Trophoblast cell (in vitro differentiated cells and primary cell): ENCODE measurements around the gene IL18RAP.

ENCODE experiments used
- DNase-seq, 2 donors: peaks; one replicate each; pipeline ENCODE4 v3.0.0-alpha.2; 2016
- H2AFZ ChIP-seq: 2 replicates; pipeline ENCODE4 v1.6.1; 2013; ENCODE audit warnings: low read length, moderate library complexity, mild to moderate bottlenecking; ENCODE audit not compliant: insufficient read depth, poor library complexity
- H2AK5ac ChIP-seq: 2 replicates; pipeline ENCODE4 v1.6.1; 2013; ENCODE audit warnings: mild to moderate bottlenecking, low read length
- H2BK120ac ChIP-seq: 2 replicates; pipeline ENCODE4 v1.6.1; 2013; ENCODE audit warnings: low read length, mild to moderate bottlenecking, moderate library complexity; ENCODE audit not compliant: insufficient read depth, poor library complexity
- H2BK12ac ChIP-seq: 2 replicates; pipeline ENCODE4 v1.6.1; 2013; ENCODE audit warnings: mild to moderate bottlenecking, low read length, moderate library complexity
- H2BK5ac ChIP-seq: 2 replicates; pipeline ENCODE4 v1.6.1; 2013; ENCODE audit warnings: low read length, low read depth, moderate library complexity, mild to moderate bottlenecking; ENCODE audit not compliant: poor library complexity
- H3K14ac ChIP-seq: 2 replicates; pipeline ENCODE4 v1.6.1; 2013; ENCODE audit warnings: mild to moderate bottlenecking, low read length
- H3K18ac ChIP-seq: 2 replicates; pipeline ENCODE4 v1.6.1; 2013; ENCODE audit warnings: mild to moderate bottlenecking, low read length
- H3K23ac ChIP-seq: 2 replicates; pipeline ENCODE4 v1.6.1; 2013; ENCODE audit warnings: low read length
- H3K27ac ChIP-seq: 2 replicates; pipeline ENCODE4 v1.5.1; 2013; ENCODE audit warnings: low read depth, mild to moderate bottlenecking, inconsistent platforms, low read length, moderate library complexity
- H3K27me3 ChIP-seq: 2 replicates; pipeline ENCODE4 v1.6.1; 2013; ENCODE audit warnings: inconsistent platforms, mild to moderate bottlenecking, low read length, moderate library complexity; ENCODE audit not compliant: insufficient read depth
- H3K36me3 ChIP-seq, 2 experiments: 1 replicate in 1 of 2; 2 replicates in 1 of 2; pipeline ENCODE4 v1.6.1; 2013; ENCODE audit warnings: low read length in 2 of 2, mild to moderate bottlenecking in 2 of 2, moderate library complexity in 1 of 2; ENCODE audit not compliant: insufficient read depth in 2 of 2, control insufficient read depth in 1 of 2
- H3K4ac ChIP-seq: 2 replicates; pipeline ENCODE4 v1.6.1; 2013; ENCODE audit warnings: low read depth, mild to moderate bottlenecking, low read length, moderate library complexity
- H3K4me1 ChIP-seq, 2 experiments: 1 replicate in 1 of 2; 2 replicates in 1 of 2; pipeline ENCODE4 v1.6.1; 2013; ENCODE audit warnings: low read length in 2 of 2, mild to moderate bottlenecking in 2 of 2, moderate library complexity in 1 of 2; ENCODE audit not compliant: insufficient read depth in 2 of 2, control insufficient read depth in 1 of 2
- H3K4me2 ChIP-seq: 2 replicates; pipeline ENCODE4 v1.6.1; 2013; ENCODE audit warnings: inconsistent platforms, mild to moderate bottlenecking, low read length, moderate library complexity
- H3K4me3 ChIP-seq: 2 replicates; pipeline ENCODE4 v1.5.1; 2013; ENCODE audit warnings: mild to moderate bottlenecking, low read depth, low read length, inconsistent platforms
- H3K79me1 ChIP-seq: one replicate; pipeline ENCODE4 v1.6.1; 2013; ENCODE audit warnings: low read length
- H3K79me2 ChIP-seq: 2 replicates; pipeline ENCODE4 v1.6.1; 2013; ENCODE audit warnings: low read length, mild to moderate bottlenecking; ENCODE audit not compliant: control insufficient read depth, insufficient read depth, poor library complexity
- H3K9ac ChIP-seq: 2 replicates; pipeline ENCODE4 v1.6.1; 2013; ENCODE audit warnings: mild to moderate bottlenecking, low read length
- H3K9me3 ChIP-seq: 2 replicates; pipeline ENCODE4 v1.6.1; 2013; ENCODE audit warnings: low read depth, mild to moderate bottlenecking, control low read depth, inconsistent platforms, low read length; ENCODE audit not compliant: insufficient read depth
- H4K12ac ChIP-seq: 2 replicates; pipeline ENCODE4 v1.6.1; 2013; ENCODE audit warnings: low read depth, mild to moderate bottlenecking, low read length, moderate library complexity
- H4K8ac ChIP-seq: 2 replicates; pipeline ENCODE4 v1.6.1; 2013; ENCODE audit warnings: low read depth, mild to moderate bottlenecking, low read length, moderate library complexity
- H4K91ac ChIP-seq: one replicate; pipeline ENCODE4 v1.6.1; 2013; ENCODE audit warnings: low read depth, mild to moderate bottlenecking, low read length, moderate library complexity
- WGBS: extraction: QIAGEN DNeasy Blood & Tissue Kit; methylation state at CpG from one replicate; pipeline ENCODE4 v1.1.7; 2013; ENCODE audit warnings: missing lambda C conversion rate; ENCODE audit not compliant: insufficient read length, insufficient coverage; ENCODE audit errors: extremely low coverage; 5-methylcytosine and 5-hydroxymethylcytosine counted together

The IL18RAP gene

DNA sequence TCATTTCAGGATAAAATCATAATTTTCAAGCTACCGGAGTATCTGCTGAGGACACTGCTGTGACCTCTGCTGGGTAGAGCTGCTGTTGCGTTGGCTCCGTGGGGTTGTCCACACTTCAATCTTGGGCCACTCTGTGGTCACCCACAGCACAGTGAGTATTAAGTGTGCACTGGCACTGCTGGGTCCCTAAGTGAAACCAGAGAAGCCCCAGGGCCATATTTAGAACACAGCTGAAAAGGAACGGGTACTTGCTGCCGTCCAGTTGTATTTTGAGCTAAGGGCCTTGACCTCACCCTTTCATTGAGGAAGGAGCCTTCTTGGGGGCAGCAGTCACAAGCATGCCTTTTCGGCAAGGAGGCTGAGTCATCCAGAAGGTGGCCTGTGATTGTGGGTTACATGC, 60.1 kb downstream of the IL18RAP start:
- H4K8ac ChIP-seq, result no peak overlapping the region
- H3K79me2 ChIP-seq, result no peaks in the 10 kb centered on the region
- H2AK5ac ChIP-seq, result no peak overlapping the region
- no peak overlapping the region for H3K14ac ChIP-seq
- H3K79me1 ChIP-seq, result peaks cover 11% of the 10 kb centered on the region
- no peaks in the 10 kb centered on the region for H3K9me3 ChIP-seq
- H3K4ac ChIP-seq, result no peak overlapping the region
- no peak overlapping the region for H2BK12ac ChIP-seq
- H3K27me3 ChIP-seq, result no peaks in the 10 kb centered on the region
- H2BK5ac ChIP-seq, result no peak overlapping the region
- no peak overlapping the region for H4K91ac ChIP-seq
- no peak overlapping the region for H3K9ac ChIP-seq
- no peak overlapping the region for H2AFZ ChIP-seq
- no peak for DNase-seq
- no peak overlapping the region for H3K18ac ChIP-seq
- no CpG with 5 or more reads among the region's 6 CpGs for WGBS
- no peaks in the 10 kb centered on the region for H3K36me3 ChIP-seq
- no peak overlapping the region for H3K27ac ChIP-seq
- H3K4me2 ChIP-seq, result no peak overlapping the region
- no peak overlapping the region for H3K4me3 ChIP-seq
- H4K12ac ChIP-seq, result no peak overlapping the region
- H3K4me1 ChIP-seq, result peaks cover 11 to 18% of the 10 kb centered on the region in 2 experiments
- no peak overlapping the region for H3K23ac ChIP-seq
- H2BK120ac ChIP-seq, result no peak overlapping the region

DNA sequence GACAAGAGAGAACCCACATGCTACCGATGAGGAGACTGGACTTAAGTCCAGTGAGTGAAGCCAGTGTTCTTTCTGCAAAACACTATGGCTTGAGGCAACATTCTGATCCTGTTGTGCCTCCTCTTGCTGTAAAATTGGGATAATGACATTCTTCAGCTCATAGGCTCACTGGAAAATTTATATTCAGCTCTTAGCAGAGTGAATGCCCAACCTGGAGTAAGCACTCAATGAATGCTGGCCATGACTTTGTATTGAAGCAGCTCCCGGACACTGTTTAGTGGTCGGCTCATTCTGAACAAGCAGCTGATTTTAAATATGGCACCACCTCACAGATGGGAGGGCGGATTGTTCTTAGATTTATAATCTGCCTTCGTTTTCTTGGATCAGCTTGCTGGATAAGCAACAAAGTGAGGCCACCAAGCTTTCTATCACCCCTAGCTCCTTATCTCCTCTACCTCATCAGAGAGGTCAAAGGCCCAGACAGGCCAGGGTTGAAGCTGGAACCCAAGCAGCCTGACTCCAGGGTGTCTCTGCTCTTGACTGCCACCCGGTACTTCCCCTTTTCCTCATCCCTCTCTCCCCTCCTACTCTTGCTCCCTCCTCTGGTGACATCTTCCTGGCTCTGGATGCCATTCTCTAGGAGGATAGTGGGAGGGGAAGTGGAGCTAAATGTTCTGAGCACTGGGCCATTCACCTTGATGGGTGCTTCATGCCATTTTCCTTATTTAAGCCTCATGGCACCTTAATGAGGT, 61.5 kb downstream of the IL18RAP start:
- Histone ChIP-seq H3K18ac (no peak overlapping the region), H3K9me3 (no peaks in the 10 kb centered on the region), H3K9ac (no peak overlapping the region), H2AFZ (no peak overlapping the region), H3K27me3 (no peaks in the 10 kb centered on the region), H2BK12ac (peak overlapping the region; percentile 11), H4K8ac (no peak overlapping the region), H3K36me3 (no peaks in the 10 kb centered on the region), H3K23ac (no peak overlapping the region), H3K79me2 (no peaks in the 10 kb centered on the region), H4K12ac (no peak overlapping the region), H3K4ac (no peak overlapping the region), H3K4me1 (peaks cover 11 to 19% of the 10 kb centered on the region in 2 experiments), H3K4me2 (no peak overlapping the region), H3K27ac (no peak overlapping the region), H3K79me1 (peaks cover 11% of the 10 kb centered on the region), H4K91ac (no peak overlapping the region), H2AK5ac (no peak overlapping the region), H3K4me3 (no peak overlapping the region), H3K14ac (peak overlapping the region; percentile 2), H2BK5ac (no peak overlapping the region), H2BK120ac (no peak overlapping the region)
- DNase-seq, result no peak
- WGBS, result no CpG with 5 or more reads among the region's 6 CpGs

DNA sequence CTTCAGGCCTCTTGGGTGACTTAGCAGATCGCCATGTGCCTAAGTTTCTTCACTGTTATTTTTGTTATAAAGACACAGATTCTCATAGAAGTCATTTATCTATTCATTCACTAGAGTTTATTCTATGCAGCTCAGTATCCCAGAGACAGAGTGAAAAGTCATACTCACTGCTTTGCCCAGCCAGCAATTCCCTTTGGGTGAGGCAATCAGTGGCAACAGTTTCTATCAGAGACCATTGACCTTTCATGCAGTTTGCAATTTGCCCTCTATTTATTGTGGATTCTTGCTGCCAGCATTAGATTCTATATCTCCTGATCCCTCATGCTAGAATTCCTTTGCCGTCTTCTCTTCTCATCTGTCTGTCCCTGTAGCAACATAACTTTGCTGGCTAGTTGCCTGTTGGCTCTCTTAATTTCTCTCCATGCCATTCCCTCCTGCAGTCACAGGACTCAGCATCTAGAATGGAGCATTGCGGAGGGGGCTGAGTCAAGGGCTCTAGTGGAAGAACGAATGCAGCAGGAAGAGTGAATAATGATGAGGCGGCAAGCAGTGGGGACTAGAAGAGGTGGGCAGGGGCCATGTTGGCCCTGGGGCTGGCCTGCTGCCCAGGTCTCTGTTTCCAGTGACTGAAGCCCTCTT, 62.3 kb downstream of the IL18RAP start:
- H2AFZ ChIP-seq, result no peak overlapping the region
- H4K12ac ChIP-seq, result no peak overlapping the region
- H4K8ac ChIP-seq, result no peak overlapping the region
- no peak overlapping the region for H3K9ac ChIP-seq
- H3K4ac ChIP-seq, result no peak overlapping the region
- H3K4me2 ChIP-seq, result no peak overlapping the region
- H3K9me3 ChIP-seq, result no peaks in the 10 kb centered on the region
- H3K27me3 ChIP-seq, result no peaks in the 10 kb centered on the region
- no peak overlapping the region for H4K91ac ChIP-seq
- H3K79me1 ChIP-seq, result peaks cover 11% of the 10 kb centered on the region
- H3K18ac ChIP-seq, result no peak overlapping the region
- no peaks in the 10 kb centered on the region for H3K79me2 ChIP-seq
- no peak overlapping the region for H2AK5ac ChIP-seq
- no peak overlapping the region for H3K23ac ChIP-seq
- WGBS, result no CpG with 5 or more reads among the region's 5 CpGs
- H2BK5ac ChIP-seq, result no peak overlapping the region
- DNase-seq, result no peak
- H2BK120ac ChIP-seq, result no peak overlapping the region
- no peak overlapping the region for H3K14ac ChIP-seq
- no peaks in the 10 kb centered on the region for H3K36me3 ChIP-seq
- peaks cover 11 to 19% of the 10 kb centered on the region in 2 experiments for H3K4me1 ChIP-seq
- H3K4me3 ChIP-seq, result no peak overlapping the region
- H3K27ac ChIP-seq, result no peak overlapping the region
- no peak overlapping the region for H2BK12ac ChIP-seq

DNA sequence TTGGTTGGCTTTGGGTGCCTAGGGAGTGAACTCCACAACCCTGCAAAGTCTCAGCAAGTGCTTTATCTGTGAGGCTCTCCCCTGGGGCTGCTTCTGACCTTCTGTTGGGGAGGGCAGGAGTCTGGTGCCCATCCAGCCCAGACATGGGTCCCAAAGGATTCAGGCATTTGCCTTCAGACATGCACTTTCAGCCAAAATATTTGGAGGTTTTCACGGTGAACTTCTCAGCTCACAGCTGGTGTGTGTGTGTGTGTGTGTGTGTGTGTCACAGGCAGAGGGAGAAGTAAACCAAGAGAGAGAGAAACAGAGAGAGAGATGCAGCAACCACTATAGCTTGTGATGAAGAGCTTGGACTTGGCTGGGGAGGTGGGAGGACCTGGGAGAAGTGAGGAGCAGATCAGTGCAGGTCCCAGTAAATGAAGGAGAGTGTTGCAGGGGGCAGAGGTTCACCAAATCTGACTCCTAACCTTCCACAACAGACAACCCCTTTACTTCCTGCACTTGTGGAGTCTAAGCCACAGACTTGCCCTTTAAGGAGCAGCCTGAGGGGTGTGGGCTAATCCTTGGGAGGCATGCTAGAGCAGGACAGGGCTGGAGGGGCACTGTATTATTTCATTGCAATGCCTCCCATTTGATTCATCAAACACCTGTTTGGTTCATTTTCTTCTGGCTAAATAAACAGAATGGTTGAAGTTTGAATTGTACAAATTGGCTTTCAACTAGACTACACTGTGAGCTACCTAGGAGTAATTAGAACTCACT, 64.2 kb downstream of the IL18RAP start:
- no peak overlapping the region for H2AFZ ChIP-seq
- peaks cover 11 to 19% of the 10 kb centered on the region in 2 experiments for H3K4me1 ChIP-seq
- H3K9ac ChIP-seq, result no peak overlapping the region
- no peak overlapping the region for H4K91ac ChIP-seq
- no peak overlapping the region for H3K4me2 ChIP-seq
- H3K27me3 ChIP-seq, result no peaks in the 10 kb centered on the region
- no peak overlapping the region for H3K4ac ChIP-seq
- H2BK12ac ChIP-seq, result peak overlapping the region; percentile 19
- peaks cover 11% of the 10 kb centered on the region for H3K79me1 ChIP-seq
- no CpG with 5 or more reads among the region's 1 CpG for WGBS
- no peak overlapping the region for H3K23ac ChIP-seq
- H3K14ac ChIP-seq, result peak overlapping the region; percentile 27
- no peak overlapping the region for H2BK5ac ChIP-seq
- H2BK120ac ChIP-seq, result no peak overlapping the region
- H2AK5ac ChIP-seq, result no peak overlapping the region
- H3K9me3 ChIP-seq, result peaks cover 2% of the 10 kb centered on the region
- H3K27ac ChIP-seq, result no peak overlapping the region
- no peaks in the 10 kb centered on the region for H3K79me2 ChIP-seq
- no peaks in the 10 kb centered on the region for H3K36me3 ChIP-seq
- H3K4me3 ChIP-seq, result no peak overlapping the region
- DNase-seq, result no peak
- H4K8ac ChIP-seq, result no peak overlapping the region
- H3K18ac ChIP-seq, result no peak overlapping the region
- H4K12ac ChIP-seq, result no peak overlapping the region
